Stomach (tissue), 9 donors: ENCODE results near the gene LRRC31. TPM values are rescaled to one million over a fixed set of nuclear protein-coding genes. Genes with fewer than 3 reads are reported as not detected.

Experiments
- DNase-seq, 2 donors: peaks; one replicate each; pipeline versions ENCODE4 v3.0.0 to v3.0.0-alpha.2; 2013 to 2019
- H3K27ac ChIP-seq, 5 donors: fragments of 200-600 bp in 4 of 5; sonication (generic) in 4 of 5; one replicate each; pipeline ENCODE4 v1.5.1; 2013 to 2019; ENCODE audit warnings: mild to moderate bottlenecking in 1 of 5, moderate library complexity in 1 of 5
- H3K27me3 ChIP-seq, 3 donors: fragments of 200-600 bp; sonication (generic); one replicate each; pipeline ENCODE4 v1.5.1; 2017 to 2019; ENCODE audit warnings: mixed run types in 1 of 3
- H3K36me3 ChIP-seq, 4 donors: fragments of 200-600 bp; sonication (generic); 1 replicate in 3 of 4; 2 replicates in 1 of 4; pipeline ENCODE4 v1.5.1; 2016 to 2019
- H3K4me1 ChIP-seq, 4 donors: fragments of 200-600 bp; sonication (generic); one replicate each; pipeline ENCODE4 v1.5.1; 2016 to 2019
- H3K4me3 ChIP-seq, 4 donors: fragments of 200-600 bp; sonication (generic) in 3 of 4; one replicate each; pipeline ENCODE4 v1.5.1; 2016 to 2019; ENCODE audit warnings: mild to moderate bottlenecking in 1 of 4
- H3K9me3 ChIP-seq, 4 donors: fragments of 200-600 bp; sonication (generic); one replicate each; pipeline ENCODE4 v1.5.1; 2016 to 2019
- EP300 ChIP-seq: sonication (generic); formaldehyde crosslinking; IDR thresholded peaks from one replicate; pipeline ENCODE4 v1.6.1; 2017; ENCODE audit warnings: antibody characterized with exemption
- POLR2A ChIP-seq, 4 donors: fragments of 450-650 bp; IDR thresholded peaks; one replicate each; pipeline ENCODE4 v1.6.1; 2016; ENCODE audit warnings: antibody characterized with exemption in 4 of 4, control low read depth in 2 of 4, mild to moderate bottlenecking in 1 of 4, moderate library complexity in 1 of 4
- POLR2AphosphoS5 ChIP-seq, 3 donors: sonication (generic); formaldehyde crosslinking; IDR thresholded peaks; one replicate each; pipeline ENCODE4 v1.6.1; 2016; ENCODE audit warnings: antibody characterized with exemption in 3 of 3
- WGBS, 5 donors: extraction: QIAGEN DNeasy Blood & Tissue Kit in 3 of 5; methylation state at CpG; one replicate each; pipeline versions ENCODE4 v1.1.5 to v1.1.7; 2013 to 2018; 5-methylcytosine and 5-hydroxymethylcytosine counted together
- intact Hi-C: fragments of 100-400 bp; cut with DNase I; formaldehyde crosslinking; loops from one replicate; pipeline ENCODE4 v1.15.1; 2023; ENCODE audit warnings: low total_unique reads
- polyA plus RNA-seq, 3 donors: library from polyadenylated mRNA; stranded (reverse); fragments of 200-250 nt; gene quantifications; one replicate each; pipeline ENCODE4 v1.2.3, GENCODE V29; 2013
- total RNA-seq, 5 donors: library from RNA; depleted of rRNA; stranded (reverse); fragments of >200 nt; gene quantifications; one replicate each; pipeline versions ENCODE4 v1.1.0 to v1.2.3, GENCODE V29; 2014 to 2016
- TF ChIP-seq, protein P1 (sequence below), 7 experiments: fragments of 450-650 bp in 4 of 7; fragments of 200-600 bp in 3 of 7; sonication (generic) in 3 of 7; IDR thresholded peaks; one replicate each; pipeline ENCODE4 v1.5.1; 2016 to 2019; ENCODE audit warnings: antibody characterized with exemption in 7 of 7, control low read depth in 2 of 7, mild to moderate bottlenecking in 1 of 7
- donor health status: healthy with polysubstance abuse.
- donor health status: Bipolar disorder and iron deficiency.
- donor health status: healthy.

LRRC31 gene
- total and polyA plus RNA-seq, 8 donors = 1.8 to 35.3 (median 9.9) TPM

DNA sequence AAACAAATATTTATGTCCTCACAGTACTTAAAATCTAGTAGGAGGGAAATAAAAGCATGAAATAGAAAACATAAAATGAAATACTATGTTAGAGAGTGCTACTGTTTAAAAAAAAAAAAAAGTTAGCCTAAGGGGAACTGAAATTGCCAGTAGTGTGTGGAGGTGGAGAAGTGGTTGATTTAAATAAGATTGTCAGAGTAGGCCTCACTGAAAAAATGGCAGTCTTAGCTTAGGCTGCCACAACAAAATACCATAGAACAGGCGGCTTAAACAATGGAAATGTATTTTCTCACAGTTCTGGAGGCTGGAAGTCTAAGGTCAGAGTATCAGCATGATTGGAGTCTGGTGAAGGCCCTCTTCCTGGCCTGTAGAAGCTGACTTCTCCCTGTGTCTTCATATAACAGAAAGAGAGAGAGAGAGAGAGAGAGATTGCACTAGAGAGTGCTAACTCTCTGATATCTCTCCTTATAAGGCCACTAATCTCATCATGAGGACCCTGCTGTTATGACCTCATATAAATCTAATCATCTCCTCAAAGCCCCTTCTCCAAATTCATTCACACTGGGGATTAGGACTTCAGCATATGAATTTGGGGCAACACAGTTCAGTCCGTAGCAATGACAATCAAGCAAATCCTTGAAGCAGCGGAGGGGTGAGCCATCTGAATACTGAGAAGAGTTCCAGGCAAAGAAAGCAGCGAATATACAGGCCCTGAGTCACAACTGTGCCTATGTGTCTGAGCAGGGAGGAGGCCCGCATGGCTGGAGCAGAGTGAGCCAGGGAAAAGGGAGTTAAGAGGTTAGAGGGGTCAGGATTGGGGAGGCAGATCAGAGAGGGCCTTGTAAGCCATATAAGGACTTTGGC, 33.4 kb downstream of the LRRC31 start:
- no peaks in the 10 kb centered on the region for H3K9me3 ChIP-seq
- no peak overlapping the region for H3K27ac ChIP-seq
- intact Hi-C loops = no loop called here

DNA sequence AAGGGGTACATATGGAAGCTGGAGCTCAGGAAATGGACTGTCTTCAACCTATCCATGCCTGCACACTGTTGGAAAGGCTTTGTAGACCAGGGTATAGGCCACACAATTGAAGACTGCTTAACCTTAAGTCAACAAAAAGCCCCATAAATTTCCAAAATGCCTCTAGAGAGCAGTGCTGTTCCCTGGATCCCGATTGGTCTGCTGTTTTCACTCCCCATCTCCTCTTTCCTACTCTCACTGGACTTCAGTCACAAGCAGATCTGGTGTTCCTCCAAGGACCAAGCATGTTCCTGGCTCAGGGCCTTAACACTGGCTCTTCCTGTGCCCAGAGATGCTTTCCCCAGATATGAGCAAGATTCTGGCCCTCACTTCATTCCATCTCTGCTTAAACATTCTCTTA, 34.2 kb downstream of the LRRC31 start:
- intact Hi-C loops = no loop called here
- no peaks in the 10 kb centered on the region for H3K27me3 ChIP-seq
- no peak for TF ChIP-seq EP300
- TF ChIP-seq, protein P1, sequence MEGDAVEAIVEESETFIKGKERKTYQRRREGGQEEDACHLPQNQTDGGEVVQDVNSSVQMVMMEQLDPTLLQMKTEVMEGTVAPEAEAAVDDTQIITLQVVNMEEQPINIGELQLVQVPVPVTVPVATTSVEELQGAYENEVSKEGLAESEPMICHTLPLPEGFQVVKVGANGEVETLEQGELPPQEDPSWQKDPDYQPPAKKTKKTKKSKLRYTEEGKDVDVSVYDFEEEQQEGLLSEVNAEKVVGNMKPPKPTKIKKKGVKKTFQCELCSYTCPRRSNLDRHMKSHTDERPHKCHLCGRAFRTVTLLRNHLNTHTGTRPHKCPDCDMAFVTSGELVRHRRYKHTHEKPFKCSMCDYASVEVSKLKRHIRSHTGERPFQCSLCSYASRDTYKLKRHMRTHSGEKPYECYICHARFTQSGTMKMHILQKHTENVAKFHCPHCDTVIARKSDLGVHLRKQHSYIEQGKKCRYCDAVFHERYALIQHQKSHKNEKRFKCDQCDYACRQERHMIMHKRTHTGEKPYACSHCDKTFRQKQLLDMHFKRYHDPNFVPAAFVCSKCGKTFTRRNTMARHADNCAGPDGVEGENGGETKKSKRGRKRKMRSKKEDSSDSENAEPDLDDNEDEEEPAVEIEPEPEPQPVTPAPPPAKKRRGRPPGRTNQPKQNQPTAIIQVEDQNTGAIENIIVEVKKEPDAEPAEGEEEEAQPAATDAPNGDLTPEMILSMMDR (IDR thresholded peaks at IDR 0.05) = no peak
- TF ChIP-seq POLR2AphosphoS5 (IDR thresholded peaks at IDR 0.05) = no peak
- no peak for TF ChIP-seq POLR2A (IDR thresholded peaks at IDR 0.05)
- H3K4me1 ChIP-seq = no peaks in the 10 kb centered on the region
- no peak for DNase-seq
- H3K4me3 ChIP-seq = no peak overlapping the region
- H3K27ac ChIP-seq = no peak overlapping the region
- no peaks in the 10 kb centered on the region for H3K9me3 ChIP-seq
- WGBS, 5 donors = 56 to 81% (median 68%) methylated on average over 1 of the region's 1 CpG
- no peaks in the 10 kb centered on the region for H3K36me3 ChIP-seq

More for the DNA sequence above, 33.4 kb downstream of the LRRC31 start:
- Histone ChIP-seq H3K36me3 (no peaks in the 10 kb centered on the region), H3K27me3 (no peaks in the 10 kb centered on the region), H3K4me1 (no peaks in the 10 kb centered on the region), H3K4me3 (no peak overlapping the region)
- TF ChIP-seq POLR2AphosphoS5 (IDR thresholded peaks at IDR 0.05) = no peak
- TF ChIP-seq, protein P1 (IDR thresholded peaks at IDR 0.05) = no peak
- no peak for TF ChIP-seq POLR2A (IDR thresholded peaks at IDR 0.05)
- no peak for TF ChIP-seq EP300
- no peak for DNase-seq
- WGBS, 5 donors = 79 to 92% (median 85%) methylated on average over 5 of the region's 5 CpGs

DNA sequence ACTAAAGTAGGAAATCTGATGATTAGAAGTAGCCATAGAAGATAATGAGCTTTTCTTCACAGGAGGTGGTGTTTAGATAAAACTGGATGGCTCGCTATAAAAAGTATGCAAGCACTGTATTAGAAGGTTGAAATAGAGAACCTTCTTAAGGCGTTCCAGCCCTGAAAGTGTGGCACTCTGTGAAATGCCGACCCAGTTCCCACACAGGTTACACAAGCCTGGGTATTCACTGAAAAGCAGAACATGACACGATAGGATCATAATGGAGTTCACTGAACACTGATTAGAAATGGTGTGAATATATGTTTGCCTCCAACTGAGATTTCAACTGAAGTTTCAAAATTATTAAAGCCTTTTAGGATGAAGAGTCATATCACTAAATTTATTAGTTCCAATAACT, 42.0 kb downstream of the LRRC31 start:
- whole genome bisulfite sequencing, 5 donors = 77 to 90% (median 86%) methylated on average over 4 of the region's 4 CpGs

DNA sequence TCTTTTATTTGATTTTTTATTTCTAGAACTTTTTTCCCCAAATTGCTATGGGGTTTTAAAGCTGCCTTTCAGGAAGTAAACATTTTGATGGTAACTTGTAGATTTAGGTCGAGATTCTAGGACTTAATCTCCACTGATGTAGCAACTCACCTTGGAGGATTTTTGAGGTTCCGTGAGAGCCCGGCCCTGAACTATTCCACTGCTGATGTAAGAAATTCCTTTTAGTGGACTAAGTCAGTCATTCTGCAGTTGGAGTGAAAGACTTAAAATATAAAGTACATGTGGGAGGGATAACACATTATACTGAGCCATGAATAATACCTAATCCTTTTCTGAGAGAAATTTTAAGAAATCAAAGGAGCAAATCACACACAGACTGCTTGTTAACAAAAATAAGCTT, 44.4 kb downstream of the LRRC31 start:
- H3K27me3 ChIP-seq = peaks cover 0 to 3% (median 0%) of the 10 kb centered on the region in 3 donors
- no peaks in the 10 kb centered on the region for H3K4me1 ChIP-seq
- H3K36me3 ChIP-seq = no peaks in the 10 kb centered on the region
- H3K4me3 ChIP-seq = no peak overlapping the region
- H3K9me3 ChIP-seq = no peaks in the 10 kb centered on the region
- intact Hi-C loops = no loop called here
- no peak for DNase-seq
- H3K27ac ChIP-seq = no peak overlapping the region
- WGBS, 5 donors = 77 to 86% (median 82%) methylated on average over 3 of the region's 3 CpGs
- TF ChIP-seq POLR2A (IDR thresholded peaks at IDR 0.05) = no peak
- TF ChIP-seq, protein P1 (IDR thresholded peaks at IDR 0.05) = no peak
- TF ChIP-seq EP300 = no peak
- TF ChIP-seq POLR2AphosphoS5 (IDR thresholded peaks at IDR 0.05) = no peak

More for the DNA sequence above, 42.0 kb downstream of the LRRC31 start:
- DNase-seq = no peak
- Histone ChIP-seq H3K27me3 (peaks cover 0 to 3% (median 0%) of the 10 kb centered on the region in 3 donors), H3K4me3 (no peak overlapping the region), H3K9me3 (no peaks in the 10 kb centered on the region), H3K27ac (no peak overlapping the region), H3K36me3 (no peaks in the 10 kb centered on the region), H3K4me1 (no peaks in the 10 kb centered on the region)
- TF ChIP-seq EP300 (no peak), POLR2A (IDR thresholded peaks at IDR 0.05) (no peak), POLR2AphosphoS5 (IDR thresholded peaks at IDR 0.05) (no peak)
- TF ChIP-seq, protein P1 (IDR thresholded peaks at IDR 0.05) = no peak
- intact Hi-C loops = no loop called here
